GM12874 (cell line): ENCODE results near the gene ICE2.

Experiments
- TF ChIP-seq, protein P1 (sequence below): IDR thresholded peaks from 2 replicates; pipeline ENCODE4 v1.5.1; 2011; ENCODE audit warnings: low read depth, mild to moderate bottlenecking, control low read depth, low read length, moderate library complexity; ENCODE audit not compliant: insufficient read depth

Gene ICE2

DNA sequence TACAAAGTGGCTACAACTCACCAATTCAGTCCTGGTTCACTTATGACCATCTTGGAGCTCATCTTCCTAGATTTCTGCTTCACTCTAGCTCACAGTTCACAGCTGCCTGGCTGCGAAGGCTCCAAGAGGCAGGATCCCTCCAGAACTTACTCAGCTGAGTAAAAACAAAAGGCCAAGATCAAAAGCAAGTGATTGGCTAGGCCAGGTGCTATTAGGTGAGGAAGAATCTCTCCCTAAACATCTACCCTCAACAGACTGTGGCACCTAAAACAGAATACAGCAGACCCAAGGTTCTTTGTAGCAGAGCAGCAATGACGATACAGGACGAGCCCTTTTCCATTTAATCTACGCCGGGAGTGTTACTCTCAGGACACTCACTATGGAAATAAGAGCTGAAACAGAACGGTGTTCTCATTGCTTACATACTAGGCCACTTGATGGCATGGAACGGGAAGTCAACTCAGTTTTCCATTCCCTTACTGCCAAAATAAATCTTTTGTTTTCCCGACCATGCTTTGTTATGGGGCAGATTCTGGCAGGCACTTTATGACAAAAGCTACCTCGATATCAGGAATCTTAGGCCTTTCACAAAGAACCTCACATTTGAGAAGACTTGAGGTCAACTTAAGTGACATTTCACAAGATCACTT lies 901 bp downstream of the ICE2 start:
- TF ChIP-seq, protein P1, sequence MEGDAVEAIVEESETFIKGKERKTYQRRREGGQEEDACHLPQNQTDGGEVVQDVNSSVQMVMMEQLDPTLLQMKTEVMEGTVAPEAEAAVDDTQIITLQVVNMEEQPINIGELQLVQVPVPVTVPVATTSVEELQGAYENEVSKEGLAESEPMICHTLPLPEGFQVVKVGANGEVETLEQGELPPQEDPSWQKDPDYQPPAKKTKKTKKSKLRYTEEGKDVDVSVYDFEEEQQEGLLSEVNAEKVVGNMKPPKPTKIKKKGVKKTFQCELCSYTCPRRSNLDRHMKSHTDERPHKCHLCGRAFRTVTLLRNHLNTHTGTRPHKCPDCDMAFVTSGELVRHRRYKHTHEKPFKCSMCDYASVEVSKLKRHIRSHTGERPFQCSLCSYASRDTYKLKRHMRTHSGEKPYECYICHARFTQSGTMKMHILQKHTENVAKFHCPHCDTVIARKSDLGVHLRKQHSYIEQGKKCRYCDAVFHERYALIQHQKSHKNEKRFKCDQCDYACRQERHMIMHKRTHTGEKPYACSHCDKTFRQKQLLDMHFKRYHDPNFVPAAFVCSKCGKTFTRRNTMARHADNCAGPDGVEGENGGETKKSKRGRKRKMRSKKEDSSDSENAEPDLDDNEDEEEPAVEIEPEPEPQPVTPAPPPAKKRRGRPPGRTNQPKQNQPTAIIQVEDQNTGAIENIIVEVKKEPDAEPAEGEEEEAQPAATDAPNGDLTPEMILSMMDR, result no peak

GRCh38 chr15:60477164-60477563 lies 1.8 kb downstream of the ICE2 start:
- TF ChIP-seq, protein P1, result no peak

- TF ChIP-seq, protein P1, result no peak
Measured at GRCh38 chr15:60476713-60477112, 2.2 kb downstream of the ICE2 start.

- TF ChIP-seq, protein P1, result no peak
Measured at GRCh38 chr15:60473135-60473534, 5.8 kb downstream of the ICE2 start.

DNA sequence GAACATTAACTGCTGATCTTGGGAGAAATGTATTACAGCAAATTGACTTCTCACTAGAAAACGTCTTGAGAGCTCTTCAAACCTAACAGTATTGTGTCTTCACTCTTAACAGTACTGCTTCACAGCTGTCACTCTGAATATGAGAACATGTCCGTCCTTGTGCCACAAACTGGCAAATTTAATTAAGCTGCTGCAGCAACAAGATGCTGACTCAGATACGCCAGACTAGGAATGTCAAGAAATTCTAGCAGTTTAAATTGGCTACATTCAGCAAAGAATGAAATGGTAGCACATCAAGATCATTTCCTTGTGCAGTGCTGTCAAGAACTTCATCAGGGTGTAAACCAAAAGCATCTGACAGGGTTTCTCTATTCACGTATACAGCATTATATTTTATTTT lies 7.6 kb downstream of the ICE2 start:
- TF ChIP-seq, protein P1, result no peak

GRCh38 chr15:60469893-60470641 lies 8.9 kb downstream of the ICE2 start:
- TF ChIP-seq, protein P1, result no peak

DNA sequence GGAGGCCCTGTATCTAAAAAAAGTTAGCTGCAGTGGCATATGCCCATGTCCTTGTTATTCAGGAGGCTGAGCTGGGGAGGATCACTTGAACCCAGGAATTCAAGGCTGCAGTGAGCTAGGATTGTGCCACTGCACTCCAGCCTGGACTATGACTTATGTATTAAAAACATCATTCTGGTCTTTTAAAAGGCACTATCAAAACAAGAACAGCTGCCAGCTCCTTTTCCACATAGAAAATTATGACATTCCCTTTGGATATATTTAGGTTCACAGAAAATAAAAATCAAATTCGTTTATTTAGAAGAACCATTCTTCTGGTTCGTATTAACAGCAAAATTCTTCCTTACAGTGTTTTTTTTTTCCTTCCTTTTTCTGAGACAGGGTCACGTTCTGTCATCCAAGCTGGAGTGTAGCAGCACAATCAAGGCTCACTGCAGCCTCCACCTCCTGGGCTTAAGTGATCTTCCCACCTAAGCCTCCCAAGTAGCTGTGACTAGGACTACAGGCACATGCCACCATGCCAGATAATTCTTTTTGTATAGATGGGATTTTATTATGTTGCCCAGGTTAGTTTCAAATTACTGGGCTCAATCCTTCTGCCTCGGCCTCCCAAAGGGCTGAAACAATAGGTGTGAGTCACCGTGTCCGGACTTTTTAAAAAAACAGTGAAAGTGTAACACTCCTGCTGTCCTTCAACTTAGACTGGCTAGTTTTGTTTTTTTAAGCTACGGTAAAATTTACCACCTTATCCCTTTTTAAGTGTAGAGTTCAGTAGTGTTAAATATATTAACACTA lies 13.9 kb downstream of the ICE2 start:
- TF ChIP-seq, protein P1, result no peak
